Small intestine (tissue), 7 donors: Measurements from ENCODE around the gene FRMD4A. TPM values are rescaled to one million over a fixed set of nuclear protein-coding genes. Genes with fewer than 3 reads are reported as not detected.
"Not testable (repeated sequence)": the region's sequence is repeated elsewhere in the genome, so short reads cannot be mapped to it uniquely, and the experiment has no call there.

Source experiments
- DNase-seq, 2 donors: peaks; one replicate each; pipeline versions ENCODE4 v3.0.0 to v3.0.0-alpha.2; 2013
- FAIRE-seq: peaks from 2 replicates; lab custom pipeline; 2012; peaks lifted over from hg19 to GRCh38; lab: Jason Lieb, UNC
- H3K27ac ChIP-seq, 3 donors: one replicate each; pipeline ENCODE4 v1.5.1; 2013; ENCODE audit warnings: low read length in 2 of 3, mild to moderate bottlenecking in 2 of 3, control low read depth in 1 of 3, inconsistent platforms in 1 of 3, low read depth in 1 of 3, moderate library complexity in 1 of 3
- H3K27me3 ChIP-seq, 3 donors: one replicate each; pipeline ENCODE4 v1.6.1; 2013; ENCODE audit warnings: low read length in 3 of 3, inconsistent platforms in 1 of 3; ENCODE audit not compliant: control insufficient read depth in 3 of 3, insufficient read depth in 3 of 3
- H3K36me3 ChIP-seq, 3 donors: one replicate each; pipeline ENCODE4 v1.6.1; 2013; ENCODE audit warnings: low read length in 3 of 3, inconsistent platforms in 1 of 3, low read depth in 1 of 3, mild to moderate bottlenecking in 1 of 3, moderate library complexity in 1 of 3; ENCODE audit not compliant: control insufficient read depth in 3 of 3, insufficient read depth in 2 of 3
- H3K4me1 ChIP-seq, 3 donors: one replicate each; pipeline ENCODE4 v1.6.1; 2013; ENCODE audit warnings: low read length in 2 of 3, inconsistent platforms in 1 of 3, low read depth in 1 of 3, mild to moderate bottlenecking in 1 of 3, moderate library complexity in 1 of 3; ENCODE audit not compliant: control insufficient read depth in 3 of 3, insufficient read depth in 2 of 3
- H3K4me3 ChIP-seq, 3 donors: one replicate each; pipeline ENCODE4 v1.5.1; 2013; ENCODE audit warnings: low read length in 3 of 3, control low read depth in 1 of 3, inconsistent platforms in 1 of 3, low read depth in 1 of 3, mild to moderate bottlenecking in 1 of 3, moderate library complexity in 1 of 3
- H3K9me3 ChIP-seq, 2 donors: one replicate each; pipeline ENCODE4 v1.6.1; 2013; ENCODE audit warnings: low read depth in 1 of 2, low read length in 1 of 2; ENCODE audit not compliant: control insufficient read depth in 2 of 2, insufficient read depth in 1 of 2
- WGBS, 3 donors: extraction: QIAGEN DNeasy Blood & Tissue Kit; methylation state at CpG; one replicate each; pipeline ENCODE4 v1.1.7; 2013; 5-methylcytosine and 5-hydroxymethylcytosine counted together
- polyA plus RNA-seq, 4 donors: library from polyadenylated mRNA; stranded (reverse) in 3 of 4; unstranded in 1 of 4; fragments of 200-250 nt in 3 of 4; fragments of 120-200 nt in 1 of 4; gene quantifications; one replicate each; pipeline versions ENCODE4 v1.2.1 to v1.2.3, GENCODE V29; 2013
- donor health status: healthy with polysubstance abuse.
- donor health status: control.
- donor health status: control.
- donor health status: Bipolar disorder and iron deficiency.
- donor health status: healthy.

The FRMD4A gene
- polyA plus RNA-seq, 4 donors, result 0.45 to 16.9 (median 6.2) TPM

GRCh38 chr10:14213703-14214102 is 117.0 kb downstream of the FRMD4A start:
- not testable (repeated sequence) for H3K9me3 ChIP-seq, H3K36me3 ChIP-seq, DNase-seq, H3K4me1 ChIP-seq, H3K27me3 ChIP-seq, H3K4me3 ChIP-seq, H3K27ac ChIP-seq, FAIRE-seq
- 70 to 79% (median 76%) methylated on average over 7 of the region's 7 CpGs for WGBS, 3 donors

- Histone ChIP-seq H3K36me3 (no peaks in the 10 kb centered on the region), H3K27me3 (peaks cover 0 to 2% (median 0%) of the 10 kb centered on the region in 3 donors), H3K4me3 (no peak overlapping the region), H3K27ac (no peak overlapping the region), H3K9me3 (no peaks in the 10 kb centered on the region), H3K4me1 (no peaks in the 10 kb centered on the region)
- no peak for DNase-seq
- WGBS, 3 donors, result 23 to 63% (median 31%) methylated on average over 4 of the region's 4 CpGs
- FAIRE-seq, result no peak
These were observed 119.1 kb downstream of the FRMD4A start for GRCh38 chr10:14211610-14212009.

DNA sequence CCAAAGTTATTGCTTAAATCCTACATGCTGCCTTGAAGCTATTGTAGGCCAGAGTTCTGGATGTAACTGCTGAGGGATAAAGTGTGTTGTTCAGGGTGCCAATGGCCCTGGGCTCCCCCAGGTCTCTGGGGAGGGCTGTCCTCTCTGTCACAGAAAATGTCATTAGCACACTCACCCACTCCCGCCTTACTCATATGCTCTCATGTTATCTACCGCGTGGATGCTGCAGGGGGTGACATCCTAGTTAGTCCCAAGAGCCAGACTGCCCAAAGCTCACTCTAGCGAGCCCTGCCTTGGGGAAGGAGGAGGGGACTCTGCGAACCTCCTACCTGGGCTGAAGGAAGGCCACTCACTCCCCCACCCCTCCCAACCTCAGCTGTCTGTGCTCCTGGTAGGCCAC is 122.5 kb downstream of the FRMD4A start:
- FAIRE-seq (no peak), DNase-seq (no peak)
- Histone ChIP-seq H3K27me3 (no peaks in the 10 kb centered on the region), H3K36me3 (no peaks in the 10 kb centered on the region), H3K4me1 (no peaks in the 10 kb centered on the region), H3K27ac (no peak overlapping the region), H3K9me3 (no peaks in the 10 kb centered on the region), H3K4me3 (no peak overlapping the region)
- 86 to 91% (median 87%) methylated on average over 5 of the region's 5 CpGs for WGBS, 3 donors

GRCh38 chr10:14205233-14205632 is 125.5 kb downstream of the FRMD4A start:
- no peak for FAIRE-seq
- no peaks in the 10 kb centered on the region for H3K36me3 ChIP-seq

GRCh38 chr10:14200698-14201544 is 129.8 kb downstream of the FRMD4A start:
- H3K27me3 ChIP-seq, result peaks cover 0 to 4% (median 2%) of the 10 kb centered on the region in 3 donors
- WGBS, 3 donors, result 47 to 49% (median 49%) methylated on average over 16 of the region's 16 CpGs
- no peaks in the 10 kb centered on the region for H3K4me1 ChIP-seq
- H3K27ac ChIP-seq, result no peak overlapping the region
- no peaks in the 10 kb centered on the region for H3K36me3 ChIP-seq
- DNase-seq, result no peak
- no peaks in the 10 kb centered on the region for H3K9me3 ChIP-seq
- no peak overlapping the region for H3K4me3 ChIP-seq
- no peak for FAIRE-seq

More at GRCh38 chr10:14205233-14205632, 125.5 kb downstream of the FRMD4A start:
- H3K27ac ChIP-seq, result no peak overlapping the region
- no peaks in the 10 kb centered on the region for H3K4me1 ChIP-seq
- DNase-seq, result no peak
- WGBS, 3 donors, result 73 to 85% (median 84%) methylated on average over 4 of the region's 4 CpGs
- peaks cover 0 to 4% (median 2%) of the 10 kb centered on the region in 3 donors for H3K27me3 ChIP-seq
- H3K4me3 ChIP-seq, result no peak overlapping the region
- no peaks in the 10 kb centered on the region for H3K9me3 ChIP-seq

GRCh38 chr10:14199098-14199497 is 131.6 kb downstream of the FRMD4A start:
- WGBS, 3 donors, result 89 to 94% (median 93%) methylated on average over 4 of the region's 4 CpGs
- not testable (repeated sequence) for DNase-seq, FAIRE-seq, H3K4me3 ChIP-seq, H3K27ac ChIP-seq, H3K27me3 ChIP-seq, H3K9me3 ChIP-seq, H3K36me3 ChIP-seq, H3K4me1 ChIP-seq

DNA sequence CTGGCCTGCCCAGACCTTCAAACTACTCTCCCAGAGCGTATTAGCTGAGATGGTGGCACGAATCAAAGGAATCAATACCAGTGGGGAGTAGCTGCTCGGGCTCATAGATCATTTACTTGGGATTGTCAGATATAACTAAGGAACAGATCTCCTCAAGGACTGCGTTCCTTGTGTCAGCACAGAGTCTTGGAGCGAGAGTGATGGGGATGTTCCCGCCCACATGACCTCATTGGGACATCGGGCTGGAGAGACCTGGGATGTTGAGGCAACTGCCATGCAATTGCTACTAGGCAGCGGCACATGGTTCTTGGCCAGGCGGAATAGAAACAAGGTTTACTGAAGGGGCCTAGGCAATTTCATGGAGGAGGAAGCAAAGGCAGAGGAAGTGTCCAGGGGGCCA is 132.6 kb downstream of the FRMD4A start:
- no peaks in the 10 kb centered on the region for H3K9me3 ChIP-seq
- no peak overlapping the region for H3K27ac ChIP-seq
- peaks cover 0 to 7% (median 2%) of the 10 kb centered on the region in 3 donors for H3K27me3 ChIP-seq
- 72 to 80% (median 73%) methylated on average over 9 of the region's 9 CpGs for WGBS, 3 donors
- H3K36me3 ChIP-seq, result no peaks in the 10 kb centered on the region
- FAIRE-seq (no peak), DNase-seq (no peak)
- no peaks in the 10 kb centered on the region for H3K4me1 ChIP-seq
- no peak overlapping the region for H3K4me3 ChIP-seq

DNA sequence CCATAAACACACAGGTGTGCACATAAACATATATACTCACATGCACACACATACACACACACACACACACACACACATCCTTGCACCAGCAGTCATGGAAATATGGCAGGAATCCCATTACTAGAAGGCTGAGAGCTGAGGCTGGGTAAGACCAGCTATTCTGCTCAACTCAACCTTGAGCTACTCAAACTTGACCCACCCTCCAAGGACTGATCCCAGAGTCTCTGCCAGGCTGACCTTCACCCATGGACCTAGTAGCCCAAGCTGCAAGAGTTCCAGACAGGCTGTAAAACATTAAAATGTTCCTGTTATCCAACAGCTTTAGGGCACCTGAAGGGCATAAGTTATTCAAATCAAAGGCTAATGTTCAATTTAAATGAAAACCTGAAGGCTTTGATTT is 134.6 kb downstream of the FRMD4A start:
- no peak overlapping the region for H3K27ac ChIP-seq
- H3K27me3 ChIP-seq, result peaks cover 0 to 8% (median 0%) of the 10 kb centered on the region in 3 donors
- no peak for DNase-seq
- H3K36me3 ChIP-seq, result no peaks in the 10 kb centered on the region
- no peak for FAIRE-seq
- H3K4me3 ChIP-seq, result no peak overlapping the region
- H3K4me1 ChIP-seq, result no peaks in the 10 kb centered on the region
- H3K9me3 ChIP-seq, result no peaks in the 10 kb centered on the region
